WTC11 (cell line): ENCODE results near the gene RBPJ. TPM values are rescaled to one million over a fixed set of nuclear protein-coding genes. Genes with fewer than 3 reads are reported as not detected.
A peak's percentile ranks its signal among the peaks of the same experiment; 100 is the strongest.

ENCODE experiments used
- ATAC-seq: fragments of 200-7000 bp; cut with Tn5 transposase; 2 replicates; pipeline ENCODE4 v1.10.0; 2021; ENCODE audit warnings: mild to moderate bottlenecking, moderate library complexity
- CTCF ChIA-PET: fragments of 300-600 bp; sonication (Branson Sonifier 250); formaldehyde crosslinking; loops from one replicate; lab custom pipeline; 2021; ENCODE audit warnings: antibody characterized with exemption; lab: Charles Lee
- POLR2A ChIA-PET: fragments of 350-600 bp; sonication (Branson Sonifier 250); formaldehyde crosslinking; loops from one replicate; lab custom pipeline; 2021; ENCODE audit warnings: antibody characterized with exemption; lab: Charles Lee
- DNase-seq: peaks from one replicate; pipeline ENCODE4 v3.0.0; 2021; ENCODE audit warnings: low spot score
- H3K27ac Mint-ChIP-seq: 2 replicates; pipeline ENCODE4 v1.8.0; 2021; ENCODE audit warnings: mixed read lengths
- H3K27me3 Mint-ChIP-seq: 2 replicates; pipeline ENCODE4 v1.8.0; 2021; ENCODE audit warnings: low read depth, mild to moderate bottlenecking, moderate library complexity, mixed read lengths
- H3K36me3 Mint-ChIP-seq: 2 replicates; pipeline ENCODE4 v1.8.0; 2021; ENCODE audit warnings: mixed read lengths
- H3K4me1 Mint-ChIP-seq: 2 replicates; pipeline ENCODE4 v1.8.0; 2022; ENCODE audit warnings: mixed read lengths
- H3K4me3 Mint-ChIP-seq: 2 replicates; pipeline ENCODE4 v1.8.0; 2021; ENCODE audit warnings: mild to moderate bottlenecking, moderate library complexity, mixed read lengths
- H3K9me3 Mint-ChIP-seq: 2 replicates; pipeline ENCODE4 v1.8.0; 2021; ENCODE audit warnings: mixed read lengths
- ATF1 ChIP-seq: sonication (generic); formaldehyde crosslinking; IDR thresholded peaks from 2 replicates; pipeline ENCODE4 v1.8.1; 2023; ENCODE audit warnings: mild to moderate bottlenecking, moderate library complexity, missing genetic modification reagents
- ATF2 ChIP-seq: sonication (generic); formaldehyde crosslinking; IDR thresholded peaks from 2 replicates; pipeline ENCODE4 v1.8.1; 2022; ENCODE audit warnings: low read depth, missing genetic modification reagents, borderline replicate concordance
- ATF6 ChIP-seq: sonication (generic); formaldehyde crosslinking; IDR thresholded peaks from 2 replicates; pipeline ENCODE4 v1.8.1; 2023; ENCODE audit warnings: mild to moderate bottlenecking, missing genetic modification reagents
- CTCF ChIP-seq: fragments of 200-600 bp; IDR thresholded peaks from 2 replicates; pipeline ENCODE4 v1.8.0; 2022; ENCODE audit warnings: antibody characterized with exemption
- ELF4 ChIP-seq: sonication (generic); formaldehyde crosslinking; IDR thresholded peaks from 2 replicates; pipeline ENCODE4 v1.8.1; 2022; ENCODE audit warnings: low read depth, mild to moderate bottlenecking, moderate library complexity, missing genetic modification reagents
- FOXP1 ChIP-seq: sonication (generic); formaldehyde crosslinking; IDR thresholded peaks from 2 replicates; pipeline ENCODE4 v1.8.0; 2022; ENCODE audit warnings: missing genetic modification reagents, mild to moderate bottlenecking, moderate library complexity, borderline replicate concordance
- IRF2 ChIP-seq: sonication (generic); formaldehyde crosslinking; IDR thresholded peaks from 2 replicates; pipeline ENCODE4 v1.8.0; 2022; ENCODE audit warnings: low read depth, missing genetic modification reagents, borderline replicate concordance
- OVOL2 ChIP-seq: fragments of 250-450 bp; sonication (Bioruptor Pico); IDR thresholded peaks from 2 replicates; pipeline ENCODE4 v1.9.0; 2021; ENCODE audit warnings: mild to moderate bottlenecking, borderline replicate concordance
- RELA ChIP-seq: sonication (generic); formaldehyde crosslinking; IDR thresholded peaks from 2 replicates; pipeline ENCODE4 v1.8.1; 2022; ENCODE audit warnings: missing genetic modification reagents, mild to moderate bottlenecking, borderline replicate concordance
- RORB ChIP-seq: fragments of 250-450 bp; sonication (Bioruptor Pico); IDR thresholded peaks from 2 replicates; pipeline ENCODE4 v1.9.0; 2021; ENCODE audit warnings: mild to moderate bottlenecking
- SOX15 ChIP-seq: fragments of 250-450 bp; sonication (Bioruptor Pico); IDR thresholded peaks from 2 replicates; pipeline ENCODE4 v1.9.0; 2021; ENCODE audit warnings: mild to moderate bottlenecking
- STAT6 ChIP-seq: sonication (generic); formaldehyde crosslinking; conservative IDR thresholded peaks from 2 replicates; pipeline ENCODE4 v1.8.1; 2023; ENCODE audit warnings: mild to moderate bottlenecking, low read depth, missing genetic modification reagents, moderate library complexity
- TEAD1 ChIP-seq: sonication (generic); formaldehyde crosslinking; IDR thresholded peaks from 2 replicates; pipeline ENCODE4 v1.8.0; 2022; ENCODE audit warnings: mild to moderate bottlenecking, missing genetic modification reagents
- ZNF232 ChIP-seq: sonication (generic); formaldehyde crosslinking; IDR thresholded peaks from 2 replicates; pipeline ENCODE4 v1.8.0; 2022; ENCODE audit warnings: mild to moderate bottlenecking, missing genetic modification reagents
- total RNA-seq: library from RNA; stranded (reverse); gene quantifications from 3 replicates; pipeline ENCODE4 v1.2.3, GENCODE V29; 2021
- TF ChIP-seq, protein P1 (sequence below): fragments of 250-450 bp; sonication (Bioruptor Pico); IDR thresholded peaks from 2 replicates; pipeline ENCODE4 v1.8.0; 2021; ENCODE audit warnings: mild to moderate bottlenecking

The RBPJ gene
- total RNA-seq, 1 experiment from 2014 or later = 163 TPM

GRCh38 chr4:26298198-26298947, 22.4 kb upstream of the RBPJ start (continued):
- TF ChIP-seq IRF2 (CRISPR knock-in tag) = no peak

DNA sequence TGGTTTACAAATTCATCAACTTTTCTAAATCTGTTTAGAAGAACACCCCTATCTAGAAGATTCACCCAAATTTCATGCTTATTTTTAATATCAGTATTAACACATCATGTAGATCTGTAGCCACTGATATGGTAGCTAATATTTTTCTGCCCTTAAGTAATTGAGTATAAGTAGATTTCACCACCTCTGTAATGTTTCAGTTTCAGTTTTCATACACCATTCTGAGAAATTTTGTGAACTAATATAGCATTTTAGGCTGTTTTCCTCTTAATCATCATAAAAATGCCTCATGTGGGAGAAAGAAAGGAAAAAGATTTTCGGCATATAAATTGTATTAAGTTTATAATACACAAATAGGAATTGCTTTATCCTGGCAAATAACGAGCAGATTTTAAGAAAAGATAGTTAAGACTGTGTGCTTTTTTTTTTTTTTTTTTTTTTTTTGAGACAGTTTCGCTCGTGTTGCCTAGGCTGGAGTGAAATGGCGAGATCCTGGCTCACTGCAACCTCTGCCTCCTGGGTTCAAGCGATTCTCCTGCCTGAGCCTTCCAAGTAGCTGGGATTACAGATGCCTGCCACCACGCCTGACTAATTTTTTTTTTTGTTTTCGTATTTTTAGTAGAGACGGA, 21.4 kb upstream of the RBPJ start:
- no peaks in the 10 kb centered on the region; the same call in 1 of the 2 replicates for H3K27me3 Mint-ChIP-seq
- H3K9me3 Mint-ChIP-seq = no peaks in the 10 kb centered on the region
- H3K4me1 Mint-ChIP-seq = peaks cover 70% of the 10 kb centered on the region
- DNase-seq (no peak), ATAC-seq (no peak)
- TF ChIP-seq OVOL2 (CRISPR knock-in tag) = no peak
- TF ChIP-seq ELF4 = no peak
- H3K4me3 Mint-ChIP-seq = no peak overlapping the region; the same call in 1 of the 2 replicates
- H3K36me3 Mint-ChIP-seq = 0 out of 2 replicates have a peak, but pooled peaks cover 2% of the 10 kb centered on the region
- CTCF ChIA-PET = no interaction called here
- H3K27ac Mint-ChIP-seq = peak overlapping the region; percentile 98
- POLR2A ChIA-PET = no interaction called here

DNA sequence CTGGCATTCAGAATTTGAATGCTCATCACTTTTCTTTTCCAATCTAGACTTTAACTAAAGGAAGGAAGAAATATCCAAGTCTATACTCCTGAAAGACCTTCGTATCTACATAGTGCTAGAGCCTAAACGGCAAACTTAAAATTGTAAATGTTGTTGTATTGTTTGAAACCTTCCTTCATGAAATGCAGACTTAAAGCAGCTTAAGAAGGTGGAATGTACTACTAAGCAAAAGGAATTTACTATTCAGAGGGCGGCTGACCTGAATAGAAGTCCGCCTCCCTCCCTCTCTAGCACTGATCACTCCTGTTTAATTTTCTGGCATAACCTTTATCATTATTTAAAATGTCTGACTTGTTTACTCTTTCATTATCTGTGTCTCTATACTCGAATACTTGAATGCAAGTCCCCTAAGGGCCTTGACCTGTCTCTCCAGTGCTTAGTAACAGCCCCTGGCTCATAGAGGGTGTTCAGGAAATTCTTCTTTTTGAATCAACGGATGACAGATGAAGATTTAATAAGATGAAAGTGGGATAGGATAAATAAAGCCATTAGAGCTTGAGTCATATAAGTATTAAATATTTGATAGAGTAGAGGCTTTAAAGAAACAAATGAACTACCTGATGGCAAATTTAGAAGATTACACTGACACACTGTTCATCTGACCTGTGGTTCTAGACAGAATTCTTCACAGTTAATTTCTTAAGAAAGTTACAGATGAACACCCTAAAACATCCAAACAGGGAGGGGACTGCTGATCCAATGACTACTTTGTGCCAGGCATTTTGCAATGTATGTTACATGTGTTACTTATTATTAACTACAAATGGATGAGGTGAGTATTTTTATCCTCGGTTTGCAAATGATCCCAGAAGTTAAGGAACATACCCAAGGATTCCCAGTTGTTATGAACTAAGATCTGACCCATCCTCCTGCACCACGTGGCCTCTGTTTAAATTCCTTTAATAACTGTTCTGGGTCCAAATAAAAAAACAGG, 20.2 kb upstream of the RBPJ start:
- Mint-ChIP-seq H3K9me3 (no peaks in the 10 kb centered on the region), H3K4me1 (peaks cover 61% of the 10 kb centered on the region), H3K4me3 (peak overlapping the region; percentile 1; the same call in 1 of the 2 replicates), H3K27ac (peak overlapping the region; percentile 98), H3K36me3 (0 out of 2 replicates have a peak, but pooled peaks cover 2% of the 10 kb centered on the region), H3K27me3 (no peaks in the 10 kb centered on the region)
- ChIA-PET POLR2A (no interaction called here), CTCF (no interaction called here)
- TF ChIP-seq RORB (CRISPR knock-in tag) (no peak), ZNF232 (CRISPR knock-in tag) (no peak), ATF2 (CRISPR knock-in tag) (no peak), TEAD1 (CRISPR knock-in tag) (peak; percentile 46; the same call in 1 of the 2 replicates), FOXP1 (CRISPR knock-in tag) (no peak), ATF1 (CRISPR knock-in tag) (no peak), RELA (CRISPR knock-in tag) (no peak), ATF6 (CRISPR knock-in tag) (no peak)
- peak; percentile 76 for ATAC-seq
- no peak for DNase-seq

DNA sequence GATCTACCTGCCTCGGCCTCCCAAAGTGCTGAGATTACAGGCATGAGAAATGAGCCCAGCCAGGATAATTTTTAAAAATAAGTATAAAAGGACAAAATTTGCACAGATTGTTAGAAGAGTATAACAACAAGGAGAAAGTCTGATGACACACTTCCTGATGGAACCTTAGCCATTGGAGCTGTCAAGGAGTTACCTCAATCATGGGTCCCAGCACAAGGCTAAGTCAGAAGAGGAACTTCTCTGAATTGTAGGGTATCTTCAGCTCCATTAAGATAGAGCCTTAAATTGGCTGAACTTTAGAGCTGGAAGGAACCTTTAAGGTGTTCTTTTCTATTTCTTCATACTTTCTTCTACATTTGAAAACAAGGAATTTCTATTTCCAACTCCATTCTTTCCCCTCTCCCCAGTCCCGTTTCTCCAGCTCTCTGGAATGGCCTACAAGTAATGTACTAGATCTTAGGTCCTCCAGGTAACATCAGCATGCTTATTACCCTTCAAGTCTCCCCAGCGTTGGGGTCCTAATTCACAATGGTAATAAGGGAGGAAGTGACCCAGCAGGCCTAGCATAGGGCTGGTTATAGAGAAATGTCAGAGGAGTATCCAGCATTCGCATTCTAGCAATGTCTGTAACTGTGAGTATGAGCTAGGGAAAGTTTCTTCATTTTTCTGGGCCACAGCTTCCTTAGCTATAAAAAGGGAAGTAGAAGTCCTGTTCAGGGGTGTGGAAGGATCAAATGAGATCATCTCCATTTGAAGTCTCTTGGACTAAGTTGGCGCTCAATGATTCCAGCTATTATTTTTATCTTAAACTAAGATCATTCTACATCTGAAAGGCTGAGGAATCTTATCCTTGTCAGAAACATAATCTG, 18.5 kb upstream of the RBPJ start:
- no peak for DNase-seq
- Mint-ChIP-seq H3K4me1 (peaks cover 48% of the 10 kb centered on the region), H3K9me3 (0 out of 2 replicates have a peak, but pooled peaks cover 2% of the 10 kb centered on the region), H3K27ac (peak overlapping the region; percentile 6; the same call in 1 of the 2 replicates), H3K4me3 (no peak overlapping the region), H3K36me3 (peaks cover 2% of the 10 kb centered on the region; the same call in 1 of the 2 replicates), H3K27me3 (no peaks in the 10 kb centered on the region)
- CTCF ChIA-PET = no interaction called here
- no peak for ATAC-seq
- POLR2A ChIA-PET = no interaction called here
- TF ChIP-seq CTCF (no peak), SOX15 (CRISPR knock-in tag) (no peak), STAT6 (CRISPR knock-in tag) (no peak)
- TF ChIP-seq, protein P1, sequence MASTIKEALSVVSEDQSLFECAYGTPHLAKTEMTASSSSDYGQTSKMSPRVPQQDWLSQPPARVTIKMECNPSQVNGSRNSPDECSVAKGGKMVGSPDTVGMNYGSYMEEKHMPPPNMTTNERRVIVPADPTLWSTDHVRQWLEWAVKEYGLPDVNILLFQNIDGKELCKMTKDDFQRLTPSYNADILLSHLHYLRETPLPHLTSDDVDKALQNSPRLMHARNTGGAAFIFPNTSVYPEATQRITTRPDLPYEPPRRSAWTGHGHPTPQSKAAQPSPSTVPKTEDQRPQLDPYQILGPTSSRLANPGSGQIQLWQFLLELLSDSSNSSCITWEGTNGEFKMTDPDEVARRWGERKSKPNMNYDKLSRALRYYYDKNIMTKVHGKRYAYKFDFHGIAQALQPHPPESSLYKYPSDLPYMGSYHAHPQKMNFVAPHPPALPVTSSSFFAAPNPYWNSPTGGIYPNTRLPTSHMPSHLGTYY (CRISPR knock-in tag) = no peak
